GM23338 (cell line): ENCODE data around the gene EEF1G. TPM values are rescaled to one million over a fixed set of nuclear protein-coding genes. Genes with fewer than 3 reads are reported as not detected.

Source experiments
- ATAC-seq: fragments of 200-7000 bp; cut with Tn5 transposase; 3 replicates; pipeline ENCODE4 v1.9.1; 2020
- DNase-seq: peaks from one replicate; pipeline ENCODE4 v3.0.0-alpha.2; 2015; ENCODE audit warnings: low spot score
- H2AFZ ChIP-seq: fragments of 200-600 bp; sonication (generic); 2 replicates; pipeline ENCODE4 v1.8.0; 2016; ENCODE audit warnings: antibody characterized with exemption, mild to moderate bottlenecking, moderate library complexity
- H3F3A ChIP-seq: fragments of 200-600 bp; sonication (generic); replicated peaks from 2 replicates; pipeline ENCODE4 v1.8.0; 2017; ENCODE audit warnings: antibody characterized with exemption, mixed run types, low read depth
- H3K27ac ChIP-seq: fragments of 200-600 bp; sonication (generic); 2 replicates; pipeline ENCODE4 v1.6.1; 2016; ENCODE audit warnings: low read depth
- H3K27me3 ChIP-seq: fragments of 200-600 bp; sonication (generic); 2 replicates; pipeline ENCODE4 v1.8.0; 2016; ENCODE audit warnings: mild to moderate bottlenecking, mixed run types, moderate library complexity; ENCODE audit not compliant: insufficient read depth
- H3K36me3 ChIP-seq: fragments of 200-600 bp; sonication (generic); 2 replicates; pipeline ENCODE4 v1.8.0; 2016; ENCODE audit warnings: mild to moderate bottlenecking; ENCODE audit not compliant: insufficient read depth
- H3K4me1 ChIP-seq: fragments of 200-600 bp; sonication (generic); 2 replicates; pipeline ENCODE4 v1.8.0; 2016; ENCODE audit warnings: mild to moderate bottlenecking, moderate library complexity; ENCODE audit not compliant: insufficient read depth
- H3K4me2 ChIP-seq: fragments of 200-600 bp; sonication (generic); 2 replicates; pipeline ENCODE4 v1.7.1; 2017; ENCODE audit warnings: mixed run types
- H3K4me3 ChIP-seq: fragments of 200-600 bp; sonication (generic); 2 replicates; pipeline ENCODE4 v1.6.1; 2016; ENCODE audit warnings: mixed run types
- H3K79me2 ChIP-seq: fragments of 200-600 bp; sonication (generic); replicated peaks from 2 replicates; pipeline ENCODE4 v1.8.0; 2017; ENCODE audit warnings: mild to moderate bottlenecking; ENCODE audit not compliant: insufficient read depth
- H3K9me2 ChIP-seq: fragments of 200-600 bp; sonication (generic); 2 replicates; pipeline ENCODE4 v1.8.0; 2017; ENCODE audit not compliant: insufficient read depth
- H4K20me1 ChIP-seq: fragments of 200-600 bp; sonication (generic); replicated peaks from 2 replicates; pipeline ENCODE4 v1.8.0; 2017; ENCODE audit warnings: mild to moderate bottlenecking; ENCODE audit not compliant: insufficient read depth
- H3K27ac Mint-ChIP-seq: 2 replicates; pipeline ENCODE4 v1.8.0; 2020; ENCODE audit warnings: inconsistent platforms, mild to moderate bottlenecking, moderate library complexity, mixed read lengths
- H3K27me3 Mint-ChIP-seq: 3 replicates; pipeline ENCODE4 v1.8.0; 2022; ENCODE audit warnings: low read depth, mild to moderate bottlenecking, moderate library complexity, mixed read lengths, inconsistent platforms; ENCODE audit not compliant: insufficient read depth, poor library complexity
- H3K36me3 Mint-ChIP-seq: 3 replicates; pipeline ENCODE4 v1.8.0; 2021; ENCODE audit warnings: low read depth, mild to moderate bottlenecking, inconsistent platforms, moderate library complexity, mixed read lengths
- H3K4me1 Mint-ChIP-seq: 3 replicates; pipeline ENCODE4 v1.8.0; 2020; ENCODE audit warnings: mild to moderate bottlenecking, inconsistent platforms, mixed read lengths
- H3K4me3 Mint-ChIP-seq: 3 replicates; pipeline ENCODE4 v1.8.0; 2021; ENCODE audit warnings: moderate library complexity, mild to moderate bottlenecking, inconsistent platforms, mixed read lengths
- H3K9me3 Mint-ChIP-seq: 3 replicates; pipeline ENCODE4 v1.8.0; 2020; ENCODE audit warnings: moderate library complexity, mild to moderate bottlenecking, inconsistent platforms, mixed read lengths
- CREB1 ChIP-seq: fragments of 250-450 bp; sonication (Bioruptor Pico); IDR thresholded peaks from 2 replicates; pipeline ENCODE4 v1.5.0; 2020; ENCODE audit warnings: low read depth, mild to moderate bottlenecking, moderate library complexity
- CTCF ChIP-seq, 2 experiments: fragments of 200-600 bp in 1 of 2; sonication (generic) in 1 of 2; conservative IDR thresholded peaks; 2 replicates each; pipeline versions ENCODE4 v1.5.1 to v1.6.1; 2016 to 2017; ENCODE audit warnings: antibody characterized with exemption in 2 of 2, low read depth in 2 of 2, mild to moderate bottlenecking in 2 of 2, moderate library complexity in 1 of 2
- ETS1 ChIP-seq: IDR thresholded peaks from 2 replicates; pipeline ENCODE4 v1.6.1; 2016; ENCODE audit warnings: antibody characterized with exemption
- EZH2 ChIP-seq: fragments of 200-600 bp; sonication (generic); IDR thresholded peaks from one replicate; pipeline ENCODE4 v1.8.0; 2017; ENCODE audit warnings: antibody characterized with exemption, mild to moderate bottlenecking, low read depth; ENCODE audit not compliant: unreplicated experiment
- EZH2phosphoT487 ChIP-seq: fragments of 200-600 bp; sonication (generic); IDR thresholded peaks from one replicate; pipeline ENCODE4 v1.8.1; 2018; ENCODE audit warnings: antibody characterized with exemption; ENCODE audit not compliant: unreplicated experiment
- JUNB ChIP-seq: IDR thresholded peaks from one replicate; pipeline ENCODE4 v1.6.1; 2016; ENCODE audit warnings: antibody characterized with exemption; ENCODE audit not compliant: unreplicated experiment
- NANOG ChIP-seq: IDR thresholded peaks from 2 replicates; pipeline ENCODE4 v1.6.1; 2016; ENCODE audit warnings: antibody characterized with exemption, borderline replicate concordance
- POLR2AphosphoS5 ChIP-seq: IDR thresholded peaks from 2 replicates; pipeline ENCODE4 v1.6.1; 2016; ENCODE audit warnings: antibody characterized with exemption, low read depth
- REST ChIP-seq: IDR thresholded peaks from one replicate; pipeline ENCODE4 v1.6.1; 2018; ENCODE audit warnings: antibody characterized with exemption; ENCODE audit not compliant: unreplicated experiment
- STAT1 ChIP-seq: IDR thresholded peaks from one replicate; pipeline ENCODE4 v1.6.1; 2016; ENCODE audit warnings: antibody characterized with exemption; ENCODE audit not compliant: unreplicated experiment
- ZNF114 ChIP-seq: fragments of 250-450 bp; sonication (Bioruptor Pico); IDR thresholded peaks from 2 replicates; pipeline ENCODE4 v1.5.0; 2020; ENCODE audit warnings: mild to moderate bottlenecking, moderate library complexity
- ZNF331 ChIP-seq: fragments of 250-450 bp; sonication (Bioruptor Pico); IDR thresholded peaks from 2 replicates; pipeline ENCODE4 v1.5.0; 2020; ENCODE audit warnings: low read depth, mild to moderate bottlenecking, moderate library complexity
- ZNF462 ChIP-seq: fragments of 250-450 bp; sonication (Bioruptor Pico); IDR thresholded peaks from 2 replicates; pipeline ENCODE4 v1.5.0; 2020; ENCODE audit warnings: mild to moderate bottlenecking, moderate library complexity
- polyA plus RNA-seq: library from polyadenylated mRNA; unstranded; fragments of >200 nt; fragmentation: Nextera tagmentation; extraction: Ambion mirVana; gene quantifications from 2 replicates; pipeline ENCODE4 v1.2.1, GENCODE V29; 2016
- total RNA-seq: library from RNA; depleted of rRNA; stranded (reverse); fragments of >200 nt; shearing (Covaris generic); gene quantifications from 2 replicates; pipeline ENCODE4 v1.2.3, GENCODE V29; 2014

Gene EEF1G
- total and polyA plus RNA-seq, 2 experiments from 2014 or later: 696 to 1,316 TPM

GRCh38 chr11:62575837-62576236 is 2.1 kb upstream of the EEF1G start:
- Mint-ChIP-seq H3K27ac (no peak overlapping the region), H3K9me3 (no peaks in the 10 kb centered on the region), H3K27me3 (peaks cover 16% of the 10 kb centered on the region), H3K4me1 (peaks cover 29% of the 10 kb centered on the region), H3K4me3 (peak overlapping the region; percentile 99; the same call in 1 of the 3 replicates), H3K36me3 (peaks cover 57% of the 10 kb centered on the region)
- ATAC-seq (no peak), DNase-seq (no peak)
- Histone ChIP-seq H3K36me3 (peaks cover 19% of the 10 kb centered on the region), H4K20me1 (peaks cover 22% of the 10 kb centered on the region), H2AFZ (no peak overlapping the region), H3K27me3 (no peaks in the 10 kb centered on the region), H3K4me1 (peaks cover 24% of the 10 kb centered on the region), H3K79me2 (peaks cover 28% of the 10 kb centered on the region), H3K4me3 (no peak overlapping the region), H3K27ac (no peak overlapping the region), H3K4me2 (no peak overlapping the region), H3F3A (peaks cover 32% of the 10 kb centered on the region), H3K9me2 (no peaks in the 10 kb centered on the region)
- TF ChIP-seq NANOG (no peak), POLR2AphosphoS5 (no peak), ZNF462 (CRISPR knock-in tag) (no peak), CREB1 (no peak), EZH2phosphoT487 (no peak), ZNF114 (CRISPR knock-in tag) (no peak), ZNF331 (no peak), JUNB (no peak), STAT1 (no peak), CTCF (conservative IDR thresholded peaks at IDR 0.05; ENCODE audit: low read depth in 2 of 2) (no peak), ETS1 (no peak), REST (no peak), EZH2 (no peak)
